CD8-positive, alpha-beta memory T cell (primary cell): ENCODE data around the gene MUCL1. TPM values are rescaled to one million over a fixed set of nuclear protein-coding genes. Genes with fewer than 3 reads are reported as not detected.

Experiments
- CTCF ChIA-PET: fragments of 350-600 bp; sonication (Branson Sonifier 250); formaldehyde crosslinking; loops from one replicate; lab custom pipeline; 2021; ENCODE audit warnings: antibody characterized with exemption; lab: Charles Lee
- POLR2A ChIA-PET: fragments of 350-600 bp; sonication (Branson Sonifier 250); formaldehyde crosslinking; loops from one replicate; lab custom pipeline; 2021; ENCODE audit warnings: antibody characterized with exemption; lab: Charles Lee
- DNase-seq, 5 donors: peaks; one replicate each; pipeline versions ENCODE4 v3.0.0 to v3.0.0-alpha.2; 2020 to 2022; ENCODE audit warnings: mixed read lengths in 1 of 5
- H3K27ac ChIP-seq: one replicate; pipeline ENCODE4 v1.7.0; 2013; ENCODE audit warnings: low read depth, mild to moderate bottlenecking, low read length, moderate library complexity
- H3K27me3 ChIP-seq: 2 replicates; pipeline ENCODE4 v1.7.0; 2013; ENCODE audit warnings: low read length, mild to moderate bottlenecking; ENCODE audit not compliant: insufficient read depth, poor library complexity, severe bottlenecking
- H3K36me3 ChIP-seq: 2 replicates; pipeline ENCODE4 v1.7.0; 2013; ENCODE audit warnings: mild to moderate bottlenecking, low read length, moderate library complexity; ENCODE audit not compliant: insufficient read depth
- H3K4me1 ChIP-seq: 2 replicates; pipeline ENCODE4 v1.7.0; 2013; ENCODE audit warnings: mild to moderate bottlenecking, low read length, moderate library complexity; ENCODE audit not compliant: insufficient read depth
- H3K4me3 ChIP-seq: 2 replicates; pipeline ENCODE4 v1.7.0; 2013; ENCODE audit warnings: mild to moderate bottlenecking, low read length
- H3K9me3 ChIP-seq: 2 replicates; pipeline ENCODE4 v1.7.0; 2013; ENCODE audit warnings: mild to moderate bottlenecking, low read length
- H3K27ac Mint-ChIP-seq, 8 donors: one replicate each; pipeline ENCODE4 v1.8.0; 2020 to 2021; ENCODE audit warnings: mixed read lengths in 8 of 8, mild to moderate bottlenecking in 6 of 8, inconsistent platforms in 3 of 8, moderate library complexity in 3 of 8
- H3K27me3 Mint-ChIP-seq, 2 donors: one replicate each; pipeline ENCODE4 v1.8.0; 2020 to 2021; ENCODE audit warnings: mixed read lengths in 2 of 2, mild to moderate bottlenecking in 1 of 2, moderate library complexity in 1 of 2
- H3K36me3 Mint-ChIP-seq, 3 donors: one replicate each; pipeline ENCODE4 v1.8.0; 2020 to 2021; ENCODE audit warnings: mixed read lengths in 3 of 3, inconsistent platforms in 1 of 3, mild to moderate bottlenecking in 1 of 3
- H3K4me1 Mint-ChIP-seq, 3 donors: one replicate each; pipeline ENCODE4 v1.8.0; 2020 to 2021; ENCODE audit warnings: mixed read lengths in 3 of 3, inconsistent platforms in 1 of 3, mild to moderate bottlenecking in 1 of 3
- H3K4me3 Mint-ChIP-seq, 7 donors: one replicate each; pipeline ENCODE4 v1.8.0; 2020 to 2021; ENCODE audit warnings: mixed read lengths in 7 of 7, mild to moderate bottlenecking in 6 of 7, moderate library complexity in 4 of 7, inconsistent platforms in 2 of 7
- H3K9me3 Mint-ChIP-seq, 5 donors: one replicate each; pipeline ENCODE4 v1.8.0; 2020 to 2022; ENCODE audit warnings: mixed read lengths in 5 of 5, mild to moderate bottlenecking in 3 of 5, moderate library complexity in 2 of 5, inconsistent platforms in 1 of 5
- polyA plus RNA-seq: library from polyadenylated mRNA; unstranded; fragments of 300-500 nt; fragmentation: Illumina TruSeq; gene quantifications from one replicate; pipeline ENCODE4 v1.2.3, GENCODE V29; 2021
- total RNA-seq, 2 experiments: library from RNA; stranded (reverse); gene quantifications; one replicate each; pipeline ENCODE4 v1.2.3, GENCODE V29; 2021

MUCL1 gene
- total RNA-seq (not detected), polyA plus RNA-seq (not detected)

GRCh38 chr12:54853933-54854538 is at the start of gene MUCL1:
MUCL1 (plus strand) TSS chr12:54854516; CDS start chr12:54854583, 67 bp downstream.
- peak; percentile 41 to 72 (median 55) for DNase-seq

GRCh38 chr12:54821676-54822075 is 32.6 kb upstream of the MUCL1 start:
- Mint-ChIP-seq H3K27me3 (peaks cover 16 to 24% of the 10 kb centered on the region in 2 donors), H3K9me3 (peaks cover 7 to 18% (median 12%) of the 10 kb centered on the region in 5 donors), H3K36me3 (peaks cover 0 to 31% (median 2%) of the 10 kb centered on the region in 3 donors), H3K4me1 (no peaks in the 10 kb centered on the region), H3K27ac (peak overlapping the region in 1 of 8 donors; percentile 55), H3K4me3 (no peak overlapping the region)
- ChIA-PET CTCF (no interaction called here), POLR2A (no interaction called here)
- H3K27ac ChIP-seq: no peak overlapping the region
- H3K4me1 ChIP-seq: no peaks in the 10 kb centered on the region
- no peaks in the 10 kb centered on the region for H3K27me3 ChIP-seq
- H3K4me3 ChIP-seq: no peak overlapping the region
- no peak for DNase-seq
- H3K36me3 ChIP-seq: no peaks in the 10 kb centered on the region
- no peaks in the 10 kb centered on the region for H3K9me3 ChIP-seq

More at GRCh38 chr12:54853933-54854538, at the start of gene MUCL1:
- ChIA-PET CTCF (interaction anchor here (0.8 to 3.5 kb wide), 8 partner anchors 12 to 218 kb away, joined by 3 to 24 read pairs (median 4); no protein-coding TSS in a partner anchor), POLR2A (interaction anchor here (1.4 kb wide), 1 partner anchor 81 kb away, joined by 3 read pairs; no protein-coding TSS in a partner anchor)
- no peaks in the 10 kb centered on the region for H3K9me3 ChIP-seq
- Mint-ChIP-seq H3K36me3 (no peaks in the 10 kb centered on the region), H3K27me3 (peaks cover 0 to 13% of the 10 kb centered on the region in 2 donors), H3K4me3 (no peak within 1 kb of the TSS), H3K4me1 (peaks cover 0 to 4% (median 2%) of the 10 kb centered on the region in 3 donors), H3K27ac (peak within 1 kb of the TSS in 3 of 8 donors; percentile 9 to 25 (median 13)), H3K9me3 (no peaks in the 10 kb centered on the region)
- H3K4me3 ChIP-seq: no peak within 1 kb of the TSS
- H3K27ac ChIP-seq: no peak within 1 kb of the TSS
- no peaks in the 10 kb centered on the region for H3K27me3 ChIP-seq
- no peaks in the 10 kb centered on the region for H3K36me3 ChIP-seq
- H3K4me1 ChIP-seq: no peaks in the 10 kb centered on the region

GRCh38 chr12:54824402-54824801 is 29.9 kb upstream of the MUCL1 start:
- H3K4me1 Mint-ChIP-seq: no peaks in the 10 kb centered on the region

GRCh38 chr12:54829511-54829910 is 24.8 kb upstream of the MUCL1 start:
- peaks cover 0 to 3% (median 0%) of the 10 kb centered on the region in 3 donors for H3K36me3 Mint-ChIP-seq
- POLR2A ChIA-PET: no interaction called here
- CTCF ChIA-PET: no interaction called here

More at GRCh38 chr12:54824402-54824801, 29.9 kb upstream of the MUCL1 start:
- H3K4me3 ChIP-seq: no peak overlapping the region
- no peaks in the 10 kb centered on the region for H3K27me3 ChIP-seq
- H3K27ac ChIP-seq: no peak overlapping the region
- peaks cover 12 to 22% of the 10 kb centered on the region in 2 donors for H3K27me3 Mint-ChIP-seq
- peaks cover 0 to 21% (median 3%) of the 10 kb centered on the region in 3 donors for H3K36me3 Mint-ChIP-seq
- no peak overlapping the region for H3K4me3 Mint-ChIP-seq
- ChIA-PET POLR2A (no interaction called here), CTCF (no interaction called here)
- no peaks in the 10 kb centered on the region for H3K9me3 ChIP-seq
- peaks cover 7 to 13% (median 9%) of the 10 kb centered on the region in 5 donors for H3K9me3 Mint-ChIP-seq
- H3K36me3 ChIP-seq: no peaks in the 10 kb centered on the region
- no peak for DNase-seq
- no peaks in the 10 kb centered on the region for H3K4me1 ChIP-seq
- no peak overlapping the region for H3K27ac Mint-ChIP-seq

GRCh38 chr12:54830199-54830598 is 24.1 kb upstream of the MUCL1 start:
- Mint-ChIP-seq H3K4me1 (no peaks in the 10 kb centered on the region), H3K9me3 (peaks cover 0 to 2% (median 0%) of the 10 kb centered on the region in 5 donors), H3K27ac (no peak overlapping the region), H3K4me3 (no peak overlapping the region), H3K27me3 (peaks cover 16 to 23% of the 10 kb centered on the region in 2 donors), H3K36me3 (peaks cover 0 to 3% (median 0%) of the 10 kb centered on the region in 3 donors)
- H3K27ac ChIP-seq: no peak overlapping the region
- POLR2A ChIA-PET: no interaction called here
- no peak overlapping the region for H3K4me3 ChIP-seq
- CTCF ChIA-PET: no interaction called here
- no peak for DNase-seq
- no peaks in the 10 kb centered on the region for H3K4me1 ChIP-seq
- H3K9me3 ChIP-seq: no peaks in the 10 kb centered on the region
- no peaks in the 10 kb centered on the region for H3K36me3 ChIP-seq
- H3K27me3 ChIP-seq: no peaks in the 10 kb centered on the region

More at GRCh38 chr12:54829511-54829910, 24.8 kb upstream of the MUCL1 start:
- Histone ChIP-seq H3K27me3 (no peaks in the 10 kb centered on the region), H3K9me3 (no peaks in the 10 kb centered on the region), H3K36me3 (no peaks in the 10 kb centered on the region), H3K4me3 (no peak overlapping the region), H3K27ac (no peak overlapping the region), H3K4me1 (no peaks in the 10 kb centered on the region)
- Mint-ChIP-seq H3K4me3 (no peak overlapping the region), H3K27me3 (peaks cover 11 to 18% of the 10 kb centered on the region in 2 donors), H3K4me1 (no peaks in the 10 kb centered on the region), H3K27ac (no peak overlapping the region), H3K9me3 (peaks cover 0 to 2% (median 0%) of the 10 kb centered on the region in 5 donors)
- DNase-seq: no peak

GRCh38 chr12:54831631-54832030 is 22.7 kb upstream of the MUCL1 start:
- ChIA-PET POLR2A (no interaction called here), CTCF (no interaction called here)
- H3K27ac Mint-ChIP-seq: no peak overlapping the region

GRCh38 chr12:54840244-54840865 is 14.0 kb upstream of the MUCL1 start:
- H3K4me3 Mint-ChIP-seq: no peak overlapping the region
- H3K4me1 Mint-ChIP-seq: no peaks in the 10 kb centered on the region
- Histone ChIP-seq H3K9me3 (no peaks in the 10 kb centered on the region), H3K27me3 (no peaks in the 10 kb centered on the region), H3K27ac (no peak overlapping the region), H3K4me3 (no peak overlapping the region), H3K36me3 (no peaks in the 10 kb centered on the region), H3K4me1 (no peaks in the 10 kb centered on the region)
- H3K36me3 Mint-ChIP-seq: peaks cover 0 to 17% (median 0%) of the 10 kb centered on the region in 3 donors
- H3K27ac Mint-ChIP-seq: no peak overlapping the region
- H3K27me3 Mint-ChIP-seq: peaks cover 18 to 46% of the 10 kb centered on the region in 2 donors
- ChIA-PET CTCF (interaction anchor here (1.0 kb wide), 1 partner anchor 14 kb away, joined by 3 read pairs; the partner anchor contains the start of gene MUCL1), POLR2A (no interaction called here)
- DNase-seq: no peak
- H3K9me3 Mint-ChIP-seq: peaks cover 12 to 21% (median 20%) of the 10 kb centered on the region in 5 donors

More at GRCh38 chr12:54831631-54832030, 22.7 kb upstream of the MUCL1 start:
- Histone ChIP-seq H3K4me1 (no peaks in the 10 kb centered on the region), H3K36me3 (no peaks in the 10 kb centered on the region), H3K4me3 (no peak overlapping the region), H3K27me3 (no peaks in the 10 kb centered on the region), H3K27ac (no peak overlapping the region), H3K9me3 (no peaks in the 10 kb centered on the region)
- Mint-ChIP-seq H3K36me3 (peaks cover 0 to 3% (median 0%) of the 10 kb centered on the region in 3 donors), H3K4me3 (no peak overlapping the region), H3K27me3 (peaks cover 23 to 34% of the 10 kb centered on the region in 2 donors), H3K9me3 (peaks cover 0 to 2% (median 0%) of the 10 kb centered on the region in 5 donors), H3K4me1 (no peaks in the 10 kb centered on the region)
- no peak for DNase-seq

GRCh38 chr12:54857406-54857805 is 3.1 kb downstream of the MUCL1 start:
- ChIA-PET CTCF (no interaction called here), POLR2A (no interaction called here)
- Mint-ChIP-seq H3K27me3 (peaks cover 5 to 26% of the 10 kb centered on the region in 2 donors), H3K4me1 (peaks cover 0 to 4% (median 2%) of the 10 kb centered on the region in 3 donors), H3K36me3 (no peaks in the 10 kb centered on the region), H3K9me3 (no peaks in the 10 kb centered on the region), H3K27ac (no peak overlapping the region), H3K4me3 (no peak overlapping the region)
- no peaks in the 10 kb centered on the region for H3K9me3 ChIP-seq
- no peaks in the 10 kb centered on the region for H3K36me3 ChIP-seq
- no peak overlapping the region for H3K27ac ChIP-seq
- H3K4me1 ChIP-seq: no peaks in the 10 kb centered on the region
- no peak overlapping the region for H3K4me3 ChIP-seq
- no peak for DNase-seq
- H3K27me3 ChIP-seq: no peaks in the 10 kb centered on the region
